Caco-2 (cell line): ENCODE data around the gene CCR2. TPM values are rescaled to one million over a fixed set of nuclear protein-coding genes. Genes with fewer than 3 reads are reported as not detected.

Experiments
- Bru-seq: library from RNA; stranded (reverse); fragments of 400-500 nt; gene quantifications from one replicate; lab custom pipeline; 2021; lab: Mats Ljungman, UMichigan
- BruChase-seq, 2 experiments: library from RNA; stranded (reverse); fragments of 400-500 nt; gene quantifications; one replicate each; lab custom pipeline; 2021; lab: Mats Ljungman, UMichigan
- BruUV-seq: library from RNA; stranded (reverse); fragments of 400-500 nt; replicated peaks from 2 replicates; lab custom pipeline; 2021; lab: Mats Ljungman, UMichigan
- CTCF ChIA-PET: fragments of 300-600 bp; sonication (Branson Sonifier 250); formaldehyde crosslinking; loops from one replicate; lab custom pipeline; 2022; ENCODE audit warnings: antibody characterized with exemption; lab: Charles Lee
- POLR2A ChIA-PET: fragments of 300-600 bp; sonication (Branson Sonifier 250); formaldehyde crosslinking; loops from one replicate; lab custom pipeline; 2022; ENCODE audit warnings: antibody characterized with exemption; lab: Charles Lee
- DNase-seq, 2 experiments: peaks; one replicate each; pipeline versions ENCODE4 v3.0.0 to v3.0.0-alpha.2; 2020 to 2022
- H3K27me3 ChIP-seq: replicated peaks from 2 replicates; pipeline ENCODE4 v1.6.0; 2011; ENCODE audit warnings: low read length; ENCODE audit not compliant: control insufficient read depth, insufficient read depth
- H3K36me3 ChIP-seq: 2 replicates; pipeline ENCODE4 v1.5.1; 2011; ENCODE audit warnings: low read length; ENCODE audit not compliant: control insufficient read depth, insufficient read depth
- H3K4me1 ChIP-seq: fragments of 250-450 bp; sonication (Bioruptor Pico); 2 replicates; pipeline ENCODE4 v1.5.1; 2020; ENCODE audit warnings: mild to moderate bottlenecking
- H3K4me3 ChIP-seq: 2 replicates; pipeline ENCODE4 v1.5.1; 2011; ENCODE audit warnings: low read depth, mild to moderate bottlenecking, control low read depth, low read length
- H3K9me3 ChIP-seq: fragments of 250-450 bp; sonication (Bioruptor Pico); 2 replicates; pipeline ENCODE4 v1.5.1; 2020; ENCODE audit warnings: mild to moderate bottlenecking, moderate library complexity
- H3K27ac Mint-ChIP-seq: one replicate; pipeline ENCODE4 v1.8.0; 2022; ENCODE audit warnings: mixed read lengths; ENCODE audit not compliant: unreplicated experiment
- H3K27me3 Mint-ChIP-seq: one replicate; pipeline ENCODE4 v1.8.0; 2022; ENCODE audit warnings: mixed read lengths; ENCODE audit not compliant: insufficient read depth, unreplicated experiment
- H3K36me3 Mint-ChIP-seq: one replicate; pipeline ENCODE4 v1.8.0; 2022; ENCODE audit warnings: mild to moderate bottlenecking, mixed read lengths; ENCODE audit not compliant: insufficient read depth, unreplicated experiment
- H3K4me1 Mint-ChIP-seq: one replicate; pipeline ENCODE4 v1.8.0; 2022; ENCODE audit warnings: low read depth, mixed read lengths; ENCODE audit not compliant: unreplicated experiment
- H3K4me3 Mint-ChIP-seq: one replicate; pipeline ENCODE4 v1.8.0; 2022; ENCODE audit warnings: mild to moderate bottlenecking, moderate library complexity, mixed read lengths; ENCODE audit not compliant: unreplicated experiment
- H3K9me3 Mint-ChIP-seq: one replicate; pipeline ENCODE4 v1.8.0; 2022; ENCODE audit warnings: mixed read lengths; ENCODE audit not compliant: unreplicated experiment
- CTCF ChIP-seq, 2 experiments: fragments of 200-600 bp in 1 of 2; IDR thresholded peaks; 1 replicate in 1 of 2; 2 replicates in 1 of 2; pipeline versions ENCODE4 v1.5.1 to v1.8.0; 2011 to 2022; ENCODE audit warnings: antibody characterized with exemption in 1 of 2, control low read depth in 1 of 2, inconsistent platforms in 1 of 2, low read depth in 1 of 2, low read length in 1 of 2, mild to moderate bottlenecking in 1 of 2, moderate library complexity in 1 of 2; ENCODE audit not compliant: insufficient read depth in 1 of 2, severe bottlenecking in 1 of 2, unreplicated experiment in 1 of 2
- intact Hi-C: fragments of 100-400 bp; cut with micrococcal nuclease; formaldehyde crosslinking; loops from one replicate; pipeline ENCODE4 v1.10.0; 2022; ENCODE audit not compliant: unreplicated experiment
- long read RNA-seq: library from polyadenylated mRNA; stranded (forward); transcript quantifications from one replicate; pipeline ENCODE4 v2.0.0, GENCODE V29; 2022
- total RNA-seq: library from RNA; stranded (reverse); gene quantifications from 2 replicates; pipeline ENCODE4 v1.2.3, GENCODE V29; 2022

The CCR2 gene
- not detected in 2 replicates for total RNA-seq
- Bru-seq, nascent RNA, result not detected
- not detected for BruChase-seq, experiment 1, labeled RNA remaining after a 2-hour chase
- BruChase-seq, experiment 2, labeled RNA remaining after a 6-hour chase, result not detected
- long read RNA-seq, result 0 reads

DNA sequence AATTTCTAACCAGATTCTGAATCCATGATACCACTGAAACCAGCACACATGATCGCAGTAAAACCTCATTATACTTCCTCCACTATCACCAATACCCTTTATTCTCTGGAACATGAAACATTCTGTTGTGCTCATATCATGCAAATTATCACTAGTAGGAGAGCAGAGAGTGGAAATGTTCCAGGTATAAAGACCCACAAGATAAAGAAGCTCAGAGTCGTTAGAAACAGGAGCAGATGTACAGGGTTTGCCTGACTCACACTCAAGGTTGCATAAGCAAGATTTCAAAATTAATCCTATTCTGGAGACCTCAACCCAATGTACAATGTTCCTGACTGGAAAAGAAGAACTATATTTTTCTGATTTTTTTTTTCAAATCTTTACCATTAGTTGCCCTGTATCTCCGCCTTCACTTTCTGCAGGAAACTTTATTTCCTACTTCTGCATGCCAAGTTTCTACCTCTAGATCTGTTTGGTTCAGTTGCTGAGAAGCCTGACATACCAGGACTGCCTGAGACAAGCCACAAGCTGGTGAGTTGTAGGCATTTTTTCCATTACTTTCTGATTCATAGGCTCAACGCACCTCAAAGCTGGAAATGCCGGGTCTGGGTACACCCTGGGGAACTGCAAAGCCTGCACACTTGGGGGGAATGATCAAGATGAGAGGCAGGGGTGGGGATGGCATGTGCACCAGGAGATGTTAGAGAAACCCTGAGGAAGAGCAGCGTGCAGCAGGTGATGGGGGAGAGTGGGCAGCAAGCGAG is at the start of gene CCR2:
CCR2 (plus strand) TSS at position 465 of the 764 bp plus-strand sequence. CDS start 3,417 bp downstream, outside the sequence.
- H3K27me3 ChIP-seq, result peaks cover 1% of the 10 kb centered on the region
- POLR2A ChIA-PET, result no interaction called here

DNA sequence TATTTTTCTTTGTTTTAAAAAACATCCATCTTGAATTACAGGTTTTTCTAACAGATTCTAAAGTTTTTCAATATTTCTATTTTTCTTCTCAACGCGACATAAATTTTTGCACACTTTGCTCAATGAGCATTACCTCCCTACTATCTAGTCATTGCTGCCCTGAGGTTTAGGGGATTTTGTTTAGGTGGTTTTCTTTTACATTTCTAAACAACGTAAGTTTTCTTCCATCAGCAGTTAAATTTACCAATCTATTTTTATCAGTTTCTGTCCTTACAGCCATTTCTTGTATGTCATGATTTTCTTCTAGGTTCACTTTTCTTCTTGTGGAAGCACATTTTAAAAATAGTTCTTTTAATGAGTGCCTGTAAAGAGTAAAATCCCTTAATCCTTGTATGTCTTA is 49.2 kb upstream of the CCR2 start:
- intact Hi-C loops, result no loop called here
- no peak for TF ChIP-seq CTCF (IDR thresholded peaks at IDR 0.05; ENCODE audit: insufficient read depth in 1 of 2, low read depth in 1 of 2, low read length in 1 of 2, severe bottlenecking in 1 of 2, unreplicated experiment in 1 of 2)
- H3K9me3 ChIP-seq, result no peaks in the 10 kb centered on the region
- Mint-ChIP-seq H3K36me3 (no peaks in the 10 kb centered on the region), H3K4me1 (no peaks in the 10 kb centered on the region), H3K4me3 (no peak overlapping the region), H3K9me3 (no peaks in the 10 kb centered on the region), H3K27ac (no peak overlapping the region), H3K27me3 (peaks cover 5% of the 10 kb centered on the region)
- POLR2A ChIA-PET, result no interaction called here
- no peak overlapping the region for H3K4me3 ChIP-seq
- CTCF ChIA-PET, result no interaction called here
- H3K36me3 ChIP-seq, result no peaks in the 10 kb centered on the region
- no peaks in the 10 kb centered on the region for H3K27me3 ChIP-seq
- BruUV-seq, result no TSS peak
- no peaks in the 10 kb centered on the region for H3K4me1 ChIP-seq
- no peak for DNase-seq

More for the DNA sequence above, at the start of gene CCR2:
- BruUV-seq, result no TSS peak
- Mint-ChIP-seq H3K27me3 (no peaks in the 10 kb centered on the region), H3K4me1 (peaks cover 8% of the 10 kb centered on the region), H3K36me3 (no peaks in the 10 kb centered on the region), H3K4me3 (no peak within 1 kb of the TSS), H3K27ac (no peak within 1 kb of the TSS), H3K9me3 (peaks cover 15% of the 10 kb centered on the region)
- Histone ChIP-seq H3K4me3 (no peak within 1 kb of the TSS), H3K36me3 (no peaks in the 10 kb centered on the region), H3K4me1 (no peaks in the 10 kb centered on the region), H3K9me3 (no peaks in the 10 kb centered on the region)
- no peak for TF ChIP-seq CTCF (IDR thresholded peaks at IDR 0.05; ENCODE audit: insufficient read depth in 1 of 2, low read depth in 1 of 2, low read length in 1 of 2, severe bottlenecking in 1 of 2, unreplicated experiment in 1 of 2)
- intact Hi-C loops, result no loop called here
- CTCF ChIA-PET, result no interaction called here
- DNase-seq, result no peak

- H3K4me3 Mint-ChIP-seq, result no peak overlapping the region
- H3K27me3 Mint-ChIP-seq, result no peaks in the 10 kb centered on the region
Measured at GRCh38 chr3:46312991-46313390, 40.9 kb upstream of the CCR2 start.

More at GRCh38 chr3:46312991-46313390, 40.9 kb upstream of the CCR2 start:
- POLR2A ChIA-PET, result no interaction called here
- Histone ChIP-seq H3K4me3 (no peak overlapping the region), H3K4me1 (no peaks in the 10 kb centered on the region), H3K27me3 (no peaks in the 10 kb centered on the region), H3K9me3 (no peaks in the 10 kb centered on the region), H3K36me3 (no peaks in the 10 kb centered on the region)
- BruUV-seq, result no TSS peak
- CTCF ChIA-PET, result no interaction called here
- Mint-ChIP-seq H3K36me3 (no peaks in the 10 kb centered on the region), H3K4me1 (peaks cover 5% of the 10 kb centered on the region), H3K27ac (no peak overlapping the region), H3K9me3 (peaks cover 12% of the 10 kb centered on the region)
- DNase-seq, result no peak
- intact Hi-C loops, result no loop called here
- TF ChIP-seq CTCF (IDR thresholded peaks at IDR 0.05; ENCODE audit: insufficient read depth in 1 of 2, low read depth in 1 of 2, low read length in 1 of 2, severe bottlenecking in 1 of 2, unreplicated experiment in 1 of 2), result no peak
